ENCODE results near the gene STX3.
"Not testable (repeated sequence)": the region's sequence is repeated elsewhere in the genome, so short reads cannot be mapped to it uniquely, and the experiment has no call there.

Gene STX3

GRCh38 chr11:59770319-59770718, 15.1 kb downstream of the STX3 start:
- Mint-ChIP-seq H3K9me3 (peaks cover 3% of the 10 kb centered on the region), H3K4me1 (peaks cover 19% of the 10 kb centered on the region), H3K4me3 (no peak overlapping the region), H3K36me3 (peaks cover under 1% of the 10 kb centered on the region), H3K27ac (peak overlapping the region; percentile 85), H3K27me3 (no peaks in the 10 kb centered on the region)
- no peak for ATAC-seq

- Mint-ChIP-seq H3K27me3 (no peaks in the 10 kb centered on the region), H3K27ac (peak overlapping the region; percentile 85)
- no peak for ATAC-seq
These were observed 15.7 kb downstream of the STX3 start for GRCh38 chr11:59770869-59771268.

DNA sequence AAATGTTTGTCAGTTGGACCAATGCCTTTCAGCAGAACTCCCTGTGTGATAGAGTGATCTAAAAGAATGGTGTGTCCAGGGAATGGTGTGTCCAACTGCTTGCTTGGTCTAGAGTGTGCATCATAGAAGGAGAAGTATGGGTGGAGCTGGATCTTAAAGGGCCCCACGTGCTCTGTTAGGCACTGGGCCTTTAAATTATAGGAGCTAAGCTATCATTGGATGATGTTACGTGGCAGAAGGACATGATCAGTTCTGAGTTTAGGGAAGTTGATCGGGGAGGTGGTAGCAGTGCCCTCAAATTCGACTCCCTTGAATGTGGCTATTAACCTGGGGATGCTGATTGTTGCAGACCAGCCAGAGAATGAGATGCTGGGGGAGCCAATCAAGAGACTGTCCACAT, 16.4 kb downstream of the STX3 start:
- H3K36me3 Mint-ChIP-seq = peaks cover 10% of the 10 kb centered on the region
- no peak overlapping the region for H3K4me3 Mint-ChIP-seq
- H3K9me3 Mint-ChIP-seq = peaks cover 3% of the 10 kb centered on the region
- no peaks in the 10 kb centered on the region for H3K27me3 Mint-ChIP-seq
- H3K27ac Mint-ChIP-seq = peak overlapping the region; percentile 85
- H3K4me1 Mint-ChIP-seq = peaks cover 17% of the 10 kb centered on the region
- no peak for ATAC-seq

More at GRCh38 chr11:59770869-59771268, 15.7 kb downstream of the STX3 start:
- Mint-ChIP-seq H3K9me3 (peaks cover 3% of the 10 kb centered on the region), H3K4me1 (peaks cover 17% of the 10 kb centered on the region), H3K36me3 (peaks cover 6% of the 10 kb centered on the region), H3K4me3 (no peak overlapping the region)

GRCh38 chr11:59773083-59773440, 17.9 kb downstream of the STX3 start:
- Mint-ChIP-seq H3K36me3 (peaks cover 14% of the 10 kb centered on the region), H3K4me1 (peaks cover 21% of the 10 kb centered on the region), H3K4me3 (no peak overlapping the region), H3K27ac (peak overlapping the region; percentile 85), H3K27me3 (no peaks in the 10 kb centered on the region), H3K9me3 (peaks cover 3% of the 10 kb centered on the region)
- no peak for ATAC-seq

DNA sequence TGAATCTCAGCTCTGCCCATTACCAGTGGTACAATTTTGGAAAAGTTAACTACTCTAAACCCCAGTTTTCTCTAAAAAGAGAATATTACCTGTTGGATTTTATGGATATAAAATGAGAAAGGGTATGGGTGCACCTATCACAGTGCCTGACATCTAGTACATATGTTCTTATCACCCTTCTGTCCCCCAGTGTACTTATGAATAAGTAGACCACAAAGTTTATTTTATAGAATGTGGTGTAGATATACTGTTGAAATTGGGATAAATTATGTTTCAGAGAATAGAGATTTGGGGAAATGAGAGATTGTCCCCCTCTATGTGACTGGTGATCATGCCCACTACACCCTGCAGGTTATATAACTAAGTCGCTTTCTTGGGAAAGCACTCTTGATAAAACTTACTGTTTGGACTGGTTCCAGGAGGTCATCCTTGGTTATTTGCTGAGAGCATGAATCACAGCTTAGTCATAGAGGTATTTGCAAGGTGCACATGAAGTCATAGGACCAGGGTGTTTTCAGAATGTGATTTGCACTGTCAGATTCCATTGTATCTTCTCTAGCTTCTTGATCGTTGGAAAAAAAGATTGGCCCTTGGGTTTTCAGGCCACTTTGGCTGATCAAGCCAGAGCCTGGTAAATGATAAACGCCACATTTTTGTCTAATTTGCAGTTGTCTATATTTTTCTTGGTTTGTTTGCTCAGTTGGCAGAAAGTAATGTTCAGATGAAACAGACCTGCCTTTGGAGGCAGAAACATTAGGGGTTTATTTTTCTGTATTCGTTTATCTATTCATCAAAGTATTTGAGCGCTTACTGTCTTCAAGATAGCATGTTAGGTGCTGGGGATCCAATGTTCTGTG, 21.3 kb downstream of the STX3 start:
- Mint-ChIP-seq H3K4me1 (peaks cover 19% of the 10 kb centered on the region), H3K27me3 (no peaks in the 10 kb centered on the region), H3K36me3 (peaks cover 30% of the 10 kb centered on the region), H3K27ac (no peak overlapping the region), H3K9me3 (peaks cover 2% of the 10 kb centered on the region), H3K4me3 (no peak overlapping the region)
- ATAC-seq = no peak

GRCh38 chr11:59777104-59777503, 21.9 kb downstream of the STX3 start:
- H3K4me1 Mint-ChIP-seq = peaks cover 12% of the 10 kb centered on the region
- H3K27ac Mint-ChIP-seq = no peak overlapping the region
- no peaks in the 10 kb centered on the region for H3K9me3 Mint-ChIP-seq
- no peak for ATAC-seq
- H3K36me3 Mint-ChIP-seq = peaks cover 35% of the 10 kb centered on the region
- H3K4me3 Mint-ChIP-seq = no peak overlapping the region
- H3K27me3 Mint-ChIP-seq = no peaks in the 10 kb centered on the region

GRCh38 chr11:59778122-59778521, 22.9 kb downstream of the STX3 start:
- Mint-ChIP-seq H3K27me3 (no peaks in the 10 kb centered on the region), H3K4me1 (peaks cover 4% of the 10 kb centered on the region), H3K27ac (no peak overlapping the region), H3K9me3 (no peaks in the 10 kb centered on the region), H3K36me3 (peaks cover 35% of the 10 kb centered on the region), H3K4me3 (no peak overlapping the region)
- ATAC-seq = no peak

GRCh38 chr11:59779487-59779886, 24.3 kb downstream of the STX3 start:
- no peak overlapping the region for H3K27ac Mint-ChIP-seq
- H3K4me3 Mint-ChIP-seq = no peak overlapping the region
- no peaks in the 10 kb centered on the region for H3K27me3 Mint-ChIP-seq
- ATAC-seq = no peak
- H3K9me3 Mint-ChIP-seq = no peaks in the 10 kb centered on the region
- H3K36me3 Mint-ChIP-seq = peaks cover 40% of the 10 kb centered on the region
- H3K4me1 Mint-ChIP-seq = peaks cover 4% of the 10 kb centered on the region

- no peaks in the 10 kb centered on the region for H3K27me3 Mint-ChIP-seq
- H3K9me3 Mint-ChIP-seq = no peaks in the 10 kb centered on the region
- H3K4me1 Mint-ChIP-seq = peaks cover 7% of the 10 kb centered on the region
- no peak overlapping the region for H3K27ac Mint-ChIP-seq
- H3K36me3 Mint-ChIP-seq = peaks cover 35% of the 10 kb centered on the region
- no peak for ATAC-seq
- no peak overlapping the region for H3K4me3 Mint-ChIP-seq
These were observed 26.9 kb downstream of the STX3 start for GRCh38 chr11:59782080-59782479.

DNA sequence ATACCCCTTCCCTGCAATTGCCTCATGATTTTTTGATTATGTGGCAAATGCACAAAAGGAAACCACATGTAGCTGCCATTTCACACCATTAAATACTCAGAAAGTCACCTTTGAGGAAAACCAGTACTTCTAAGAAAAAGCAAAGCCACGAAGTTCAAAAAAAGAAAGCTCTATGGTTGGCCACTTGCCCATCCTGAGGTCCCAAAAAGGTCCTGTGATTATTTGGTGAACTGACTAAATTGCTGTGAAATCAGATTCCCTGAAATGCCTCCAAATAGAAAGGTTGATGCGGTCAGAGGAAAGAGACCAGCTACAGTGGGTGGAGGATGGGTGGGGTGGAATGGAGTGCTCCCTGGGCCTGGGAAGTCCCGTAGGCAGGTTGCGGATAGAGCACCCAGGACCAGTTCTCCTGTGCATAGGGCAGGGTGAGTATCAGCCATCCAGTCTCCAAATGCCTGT, 28.5 kb downstream of the STX3 start:
- no peak overlapping the region for H3K4me3 Mint-ChIP-seq
- no peak for ATAC-seq

GRCh38 chr11:59784441-59784840, 29.3 kb downstream of the STX3 start:
- H3K27ac Mint-ChIP-seq, H3K4me3 Mint-ChIP-seq, H3K9me3 Mint-ChIP-seq, H3K4me1 Mint-ChIP-seq, H3K27me3 Mint-ChIP-seq, ATAC-seq: not testable (repeated sequence)
- H3K36me3 Mint-ChIP-seq = peaks cover 57% of the 10 kb centered on the region

More for the DNA sequence above, 28.5 kb downstream of the STX3 start:
- no peak overlapping the region for H3K27ac Mint-ChIP-seq
- H3K27me3 Mint-ChIP-seq = no peaks in the 10 kb centered on the region
- H3K36me3 Mint-ChIP-seq = peaks cover 51% of the 10 kb centered on the region
- H3K9me3 Mint-ChIP-seq = no peaks in the 10 kb centered on the region
- H3K4me1 Mint-ChIP-seq = peaks cover 7% of the 10 kb centered on the region

GRCh38 chr11:59785818-59786217, 30.6 kb downstream of the STX3 start:
- H3K4me1 Mint-ChIP-seq = peaks cover 7% of the 10 kb centered on the region
- ATAC-seq = no peak
- no peak overlapping the region for H3K27ac Mint-ChIP-seq
- H3K27me3 Mint-ChIP-seq = no peaks in the 10 kb centered on the region
- no peaks in the 10 kb centered on the region for H3K9me3 Mint-ChIP-seq
- no peak overlapping the region for H3K4me3 Mint-ChIP-seq
- peaks cover 51% of the 10 kb centered on the region for H3K36me3 Mint-ChIP-seq

DNA sequence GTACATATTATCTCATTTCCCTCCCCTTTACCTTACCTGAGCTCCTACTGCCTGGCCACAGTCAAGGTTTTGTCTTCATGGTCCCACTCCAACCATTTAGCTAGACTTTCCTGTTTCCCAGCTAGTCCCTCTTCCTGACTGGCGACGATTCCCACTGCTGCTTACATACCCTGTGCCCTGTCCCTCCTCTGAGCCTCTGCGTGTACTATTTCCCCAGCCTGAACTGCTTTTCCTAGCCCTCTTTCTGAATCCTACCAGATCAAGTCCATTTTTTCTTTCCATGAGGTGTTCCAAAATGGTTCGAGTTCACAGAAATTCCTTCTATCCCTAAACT, 32.0 kb downstream of the STX3 start:
- no peak overlapping the region for H3K4me3 Mint-ChIP-seq
- no peak overlapping the region for H3K27ac Mint-ChIP-seq
- H3K36me3 Mint-ChIP-seq = peaks cover 52% of the 10 kb centered on the region
- H3K9me3 Mint-ChIP-seq = no peaks in the 10 kb centered on the region
- peaks cover 7% of the 10 kb centered on the region for H3K4me1 Mint-ChIP-seq
- ATAC-seq = no peak
- H3K27me3 Mint-ChIP-seq = no peaks in the 10 kb centered on the region

- H3K4me1 Mint-ChIP-seq = peaks cover 7% of the 10 kb centered on the region
- H3K36me3 Mint-ChIP-seq = peaks cover 58% of the 10 kb centered on the region
- no peaks in the 10 kb centered on the region for H3K27me3 Mint-ChIP-seq
- no peak for ATAC-seq
- H3K9me3 Mint-ChIP-seq = no peaks in the 10 kb centered on the region
- no peak overlapping the region for H3K4me3 Mint-ChIP-seq
- no peak overlapping the region for H3K27ac Mint-ChIP-seq
These were observed 32.6 kb downstream of the STX3 start for GRCh38 chr11:59787816-59788215.

GRCh38 chr11:59791639-59792038, 36.5 kb downstream of the STX3 start:
- Mint-ChIP-seq H3K27me3 (no peaks in the 10 kb centered on the region), H3K4me1 (peaks cover 2% of the 10 kb centered on the region), H3K9me3 (no peaks in the 10 kb centered on the region), H3K4me3 (no peak overlapping the region), H3K27ac (no peak overlapping the region), H3K36me3 (peaks cover 76% of the 10 kb centered on the region)
- ATAC-seq = no peak

GRCh38 chr11:59792507-59792906, 37.3 kb downstream of the STX3 start:
- Mint-ChIP-seq H3K4me3 (no peak overlapping the region), H3K27me3 (no peaks in the 10 kb centered on the region), H3K9me3 (no peaks in the 10 kb centered on the region), H3K27ac (no peak overlapping the region), H3K36me3 (peaks cover 78% of the 10 kb centered on the region), H3K4me1 (no peaks in the 10 kb centered on the region)
- no peak for ATAC-seq
